PC-3 (cell line): Measurements from ENCODE around the gene CALN1. TPM values are rescaled to one million over a fixed set of nuclear protein-coding genes. Genes with fewer than 3 reads are reported as not detected.

Source experiments
- ATAC-seq: fragments of 200-7000 bp; cut with Tn5 transposase; 2 replicates; pipeline ENCODE4 v1.9.1; 2020; ENCODE audit warnings: mild to moderate bottlenecking, moderate library complexity
- BruUV-seq: library from RNA; stranded (reverse); fragments of 400-500 nt; replicated peaks from 2 replicates; lab custom pipeline; 2021; lab: Mats Ljungman, UMichigan
- CTCF ChIA-PET: fragments of 300-600 bp; sonication (Branson Sonifier 250); formaldehyde crosslinking; loops from one replicate; lab custom pipeline; 2022; ENCODE audit warnings: antibody characterized with exemption; lab: Charles Lee
- POLR2A ChIA-PET: fragments of 300-600 bp; sonication (Branson Sonifier 250); formaldehyde crosslinking; loops from one replicate; lab custom pipeline; 2022; ENCODE audit warnings: antibody characterized with exemption; ENCODE audit not compliant: unreplicated experiment; lab: Charles Lee
- DNase-seq: peaks from one replicate; pipeline ENCODE4 v3.0.0-alpha.2; 2015
- H2AFZ ChIP-seq: fragments of 300-600 bp; sonication (generic); 2 replicates; pipeline ENCODE4 v1.6.0; 2016; ENCODE audit warnings: antibody characterized with exemption, low read length
- H3F3A ChIP-seq: fragments of 300-600 bp; sonication (generic); one replicate; pipeline ENCODE4 v1.6.0; 2017; ENCODE audit warnings: antibody characterized with exemption, low read length, control low read depth, mild to moderate bottlenecking; ENCODE audit not compliant: unreplicated experiment
- H3K27ac ChIP-seq: fragments of 300-600 bp; sonication (generic); 2 replicates; pipeline ENCODE4 v1.5.1; 2016; ENCODE audit warnings: mild to moderate bottlenecking, low read length
- H3K27me3 ChIP-seq: fragments of 300-600 bp; sonication (generic); 2 replicates; pipeline ENCODE4 v1.6.1; 2016; ENCODE audit warnings: low read length, mixed read lengths
- H3K36me3 ChIP-seq: fragments of 300-600 bp; sonication (generic); 2 replicates; pipeline ENCODE4 v1.6.1; 2016; ENCODE audit warnings: low read depth, mixed run types, low read length, mixed read lengths
- H3K4me1 ChIP-seq: fragments of 300-600 bp; sonication (generic); 2 replicates; pipeline ENCODE4 v1.5.1; 2016; ENCODE audit warnings: low read length; ENCODE audit not compliant: insufficient read depth
- H3K4me2 ChIP-seq: fragments of 300-600 bp; sonication (generic); 2 replicates; pipeline ENCODE4 v1.6.0; 2016; ENCODE audit warnings: low read length
- H3K4me3 ChIP-seq: fragments of 300-600 bp; sonication (generic); 2 replicates; pipeline ENCODE4 v1.5.1; 2016; ENCODE audit warnings: mild to moderate bottlenecking, low read length, mixed read lengths
- H3K79me2 ChIP-seq: fragments of 300-600 bp; sonication (generic); 2 replicates; pipeline ENCODE4 v1.6.1; 2017; ENCODE audit warnings: low read length, mixed read lengths
- H3K9ac ChIP-seq: fragments of 300-600 bp; sonication (generic); 2 replicates; pipeline ENCODE4 v1.6.0; 2016; ENCODE audit warnings: mild to moderate bottlenecking, low read length
- H3K9me2 ChIP-seq: fragments of 300-600 bp; sonication (generic); replicated peaks from 2 replicates; pipeline ENCODE4 v1.6.1; 2016; ENCODE audit warnings: mixed run types, low read length, mixed read lengths
- H3K9me3 ChIP-seq: fragments of 300-600 bp; sonication (generic); 2 replicates; pipeline ENCODE4 v1.6.1; 2016; ENCODE audit warnings: low read length, mixed read lengths
- H4K20me1 ChIP-seq: fragments of 300-600 bp; sonication (generic); 2 replicates; pipeline ENCODE4 v1.6.1; 2016; ENCODE audit warnings: low read length, mixed read lengths
- CTCF ChIP-seq: fragments of 300-600 bp; sonication (generic); conservative IDR thresholded peaks from 2 replicates; pipeline ENCODE4 v1.5.1; 2017; ENCODE audit warnings: antibody characterized with exemption, low read depth, mild to moderate bottlenecking, low read length
- EZH2 ChIP-seq: fragments of 300-600 bp; sonication (generic); IDR thresholded peaks from one replicate; pipeline ENCODE4 v1.6.1; 2017; ENCODE audit warnings: antibody characterized with exemption, mild to moderate bottlenecking, low read length; ENCODE audit not compliant: unreplicated experiment
- EZH2phosphoT487 ChIP-seq: fragments of 300-600 bp; sonication (generic); IDR thresholded peaks from 2 replicates; pipeline ENCODE4 v1.6.1; 2018; ENCODE audit warnings: mild to moderate bottlenecking, antibody characterized with exemption, low read length, borderline replicate concordance
- intact Hi-C: fragments of 100-400 bp; cut with micrococcal nuclease; formaldehyde crosslinking; loops from 2 replicates; pipeline ENCODE4 v1.9.0; 2023
- total RNA-seq: library from RNA; depleted of rRNA; stranded (reverse); fragments of >200 nt; gene quantifications from 2 replicates; pipeline ENCODE4 v1.2.3, GENCODE V29; 2014

Gene CALN1
- total RNA-seq, 1 experiment from 2014 or later: not detected

GRCh38 chr7:71851776-71852498 lies 560.2 kb downstream of the CALN1 start:
- Histone ChIP-seq H3K4me1 (no peaks in the 10 kb centered on the region), H3K79me2 (no peaks in the 10 kb centered on the region), H3K4me3 (no peak overlapping the region), H3K9me3 (no peaks in the 10 kb centered on the region), H2AFZ (no peak overlapping the region), H3K4me2 (no peak overlapping the region), H3K27me3 (no peaks in the 10 kb centered on the region), H3K9me2 (no peaks in the 10 kb centered on the region), H4K20me1 (no peaks in the 10 kb centered on the region), H3K27ac (no peak overlapping the region), H3K36me3 (no peaks in the 10 kb centered on the region), H3K9ac (no peak overlapping the region), H3F3A (no peaks in the 10 kb centered on the region)
- POLR2A ChIA-PET: no interaction called here
- DNase-seq (no peak), ATAC-seq (no peak)
- intact Hi-C loops: no loop called here
- CTCF ChIA-PET: no interaction called here
- TF ChIP-seq EZH2 (no peak), EZH2phosphoT487 (no peak), CTCF (no peak)
- no TSS peak for BruUV-seq

GRCh38 chr7:71846160-71846559 lies 566.0 kb downstream of the CALN1 start:
- TF ChIP-seq EZH2 (no peak), CTCF (no peak), EZH2phosphoT487 (no peak)
- no peaks in the 10 kb centered on the region for H3K9me2 ChIP-seq
- H3K9me3 ChIP-seq: no peaks in the 10 kb centered on the region
- no peaks in the 10 kb centered on the region for H3K36me3 ChIP-seq
- no peaks in the 10 kb centered on the region for H3K4me1 ChIP-seq
- no peak overlapping the region for H3K4me3 ChIP-seq
- ATAC-seq (no peak), DNase-seq (no peak)
- no peaks in the 10 kb centered on the region for H3K27me3 ChIP-seq
- CTCF ChIA-PET: no interaction called here
- H3K79me2 ChIP-seq: no peaks in the 10 kb centered on the region
- POLR2A ChIA-PET: no interaction called here
- intact Hi-C loops: no loop called here
- no peak overlapping the region for H2AFZ ChIP-seq
- H3K27ac ChIP-seq: no peak overlapping the region
- H4K20me1 ChIP-seq: no peaks in the 10 kb centered on the region
- H3K9ac ChIP-seq: no peak overlapping the region
- no peak overlapping the region for H3K4me2 ChIP-seq
- no peaks in the 10 kb centered on the region for H3F3A ChIP-seq
- BruUV-seq: no TSS peak

- DNase-seq (no peak), ATAC-seq (no peak)
- Histone ChIP-seq H3K27me3 (no peaks in the 10 kb centered on the region), H3K79me2 (no peaks in the 10 kb centered on the region), H3K9ac (no peak overlapping the region), H3K9me3 (no peaks in the 10 kb centered on the region), H3K4me2 (no peak overlapping the region), H3K27ac (no peak overlapping the region), H3K4me1 (no peaks in the 10 kb centered on the region), H4K20me1 (no peaks in the 10 kb centered on the region), H3K9me2 (no peaks in the 10 kb centered on the region), H3K36me3 (no peaks in the 10 kb centered on the region), H3F3A (no peaks in the 10 kb centered on the region), H2AFZ (no peak overlapping the region), H3K4me3 (no peak overlapping the region)
- no TSS peak for BruUV-seq
- intact Hi-C loops: no loop called here
- ChIA-PET POLR2A (no interaction called here), CTCF (no interaction called here)
- no peak for TF ChIP-seq EZH2
- TF ChIP-seq EZH2phosphoT487: no peak
- no peak for TF ChIP-seq CTCF
Observed at GRCh38 chr7:71843676-71844075, 568.5 kb downstream of the CALN1 start.
